ENCODE results near the gene FBXO17. TPM values are rescaled to one million over a fixed set of nuclear protein-coding genes. Genes with fewer than 3 reads are reported as not detected.

The FBXO17 gene
- total and polyA plus RNA-seq, 2 of the 13 experiments (the other 11 are each of a cell fraction or from before 2014, with no cell fraction given): 22.1 to 58.7 TPM

GRCh38 chr19:38952395-38953165 lies 23.0 kb downstream of the FBXO17 start (continued):
- TF ChIP-seq ZSCAN21 (CRISPR knock-in tag; IDR thresholded peaks at IDR 0.05; ENCODE audit: borderline replicate concordance): no peak
- no peak for TF ChIP-seq ZFAT (CRISPR knock-in tag; conservative IDR thresholded peaks at IDR 0.05)
- TF ChIP-seq CTCF (CRISPR knock-in tag; IDR thresholded peaks at IDR 0.05): peak; percentile 69
- TF ChIP-seq HNRNPUL1 (IDR thresholded peaks at IDR 0.05; ENCODE audit: low read depth, low read length): no peak
- TF ChIP-seq CERS6 (CRISPR knock-in tag; IDR thresholded peaks at IDR 0.05): no peak
- TF ChIP-seq FOSL1 (CRISPR knock-in tag; IDR thresholded peaks at IDR 0.05; ENCODE audit: borderline replicate concordance): no peak
- no peak for TF ChIP-seq ETV6 (CRISPR knock-in tag; conservative IDR thresholded peaks at IDR 0.05)
- no peak for TF ChIP-seq MED1 (CRISPR knock-in tag; IDR thresholded peaks at IDR 0.05)
- TF ChIP-seq ZNF225 (CRISPR knock-in tag; IDR thresholded peaks at IDR 0.05): no peak
- no peak for TF ChIP-seq ASH2L (IDR thresholded peaks at IDR 0.05; ENCODE audit: insufficient read length, low read depth, low read length)
- no peak for TF ChIP-seq ZBTB8A (CRISPR knock-in tag; IDR thresholded peaks at IDR 0.05; ENCODE audit: borderline replicate concordance, low read depth)
- TF ChIP-seq ATF5 (CRISPR knock-in tag; IDR thresholded peaks at IDR 0.05; ENCODE audit: low read depth): no peak
- no peak for TF ChIP-seq ARHGAP35 (CRISPR knock-in tag; IDR thresholded peaks at IDR 0.05; ENCODE audit: borderline replicate concordance)
- TF ChIP-seq ZGPAT (CRISPR knock-in tag; IDR thresholded peaks at IDR 0.05): no peak
- no peak for TF ChIP-seq KLF16 (CRISPR knock-in tag; IDR thresholded peaks at IDR 0.05)
- TF ChIP-seq ZNF629 (CRISPR knock-in tag; conservative IDR thresholded peaks at IDR 0.05): no peak
- no peak for TF ChIP-seq GLI4 (CRISPR knock-in tag; IDR thresholded peaks at IDR 0.05; ENCODE audit: borderline replicate concordance)
- no peak for TF ChIP-seq ZNF382 (CRISPR knock-in tag; IDR thresholded peaks at IDR 0.05; ENCODE audit: borderline replicate concordance)
- no peak for TF ChIP-seq NRL (CRISPR knock-in tag; IDR thresholded peaks at IDR 0.05; ENCODE audit: borderline replicate concordance)
- no peak for TF ChIP-seq EP300 (IDR thresholded peaks at IDR 0.05; ENCODE audit: low read depth in 2 of 2, low read length in 2 of 2)
- TF ChIP-seq EP300 (CRISPR knock-in tag; IDR thresholded peaks at IDR 0.05; ENCODE audit: borderline replicate concordance): peak; percentile 36; the same call in 1 of the 2 replicates
- TF ChIP-seq CREB1 (IDR thresholded peaks at IDR 0.05): no peak
- TF ChIP-seq CREB1 (CRISPR knock-in tag; IDR thresholded peaks at IDR 0.05): no peak
- TF ChIP-seq CCAR2 (optimal IDR thresholded peaks at IDR 0.05; ENCODE audit: low read depth, low read length): peak; percentile 74
